WTC11 (cell line): ENCODE data around the gene RIN2. TPM values are rescaled to one million over a fixed set of nuclear protein-coding genes. Genes with fewer than 3 reads are reported as not detected.

Experiments used
- ATAC-seq: fragments of 200-7000 bp; cut with Tn5 transposase; 2 replicates; pipeline ENCODE4 v1.10.0; 2021; ENCODE audit warnings: mild to moderate bottlenecking, moderate library complexity
- CTCF ChIA-PET: fragments of 300-600 bp; sonication (Branson Sonifier 250); formaldehyde crosslinking; loops from one replicate; lab custom pipeline; 2021; ENCODE audit warnings: antibody characterized with exemption; lab: Charles Lee
- POLR2A ChIA-PET: fragments of 350-600 bp; sonication (Branson Sonifier 250); formaldehyde crosslinking; loops from one replicate; lab custom pipeline; 2021; ENCODE audit warnings: antibody characterized with exemption; lab: Charles Lee
- DNase-seq: peaks from one replicate; pipeline ENCODE4 v3.0.0; 2021; ENCODE audit warnings: low spot score
- H3K27ac Mint-ChIP-seq: 2 replicates; pipeline ENCODE4 v1.8.0; 2021; ENCODE audit warnings: mixed read lengths
- H3K27me3 Mint-ChIP-seq: 2 replicates; pipeline ENCODE4 v1.8.0; 2021; ENCODE audit warnings: low read depth, mild to moderate bottlenecking, moderate library complexity, mixed read lengths
- H3K36me3 Mint-ChIP-seq: 2 replicates; pipeline ENCODE4 v1.8.0; 2021; ENCODE audit warnings: mixed read lengths
- H3K4me1 Mint-ChIP-seq: 2 replicates; pipeline ENCODE4 v1.8.0; 2022; ENCODE audit warnings: mixed read lengths
- H3K4me3 Mint-ChIP-seq: 2 replicates; pipeline ENCODE4 v1.8.0; 2021; ENCODE audit warnings: mild to moderate bottlenecking, moderate library complexity, mixed read lengths
- H3K9me3 Mint-ChIP-seq: 2 replicates; pipeline ENCODE4 v1.8.0; 2021; ENCODE audit warnings: mixed read lengths
- HMGA2 ChIP-seq: fragments of 250-450 bp; sonication (Bioruptor Pico); IDR thresholded peaks from 2 replicates; pipeline ENCODE4 v1.4.0; 2021; ENCODE audit warnings: mild to moderate bottlenecking, moderate library complexity
- JAZF1 ChIP-seq: fragments of 250-450 bp; sonication (Bioruptor Pico); IDR thresholded peaks from 2 replicates; pipeline ENCODE4 v1.9.0; 2021; ENCODE audit warnings: moderate library complexity, mild to moderate bottlenecking, inconsistent platforms
- NFATC4 ChIP-seq: fragments of 250-450 bp; sonication (Bioruptor Pico); IDR thresholded peaks from 2 replicates; pipeline ENCODE4 v1.9.0; 2021; ENCODE audit warnings: mild to moderate bottlenecking
- NFE2L1 ChIP-seq: sonication (generic); formaldehyde crosslinking; IDR thresholded peaks from 2 replicates; pipeline ENCODE4 v1.8.1; 2023; ENCODE audit warnings: missing genetic modification reagents
- PRRX2 ChIP-seq: fragments of 250-450 bp; sonication (Bioruptor Pico); IDR thresholded peaks from 2 replicates; pipeline ENCODE4 v1.8.0; 2021; ENCODE audit warnings: mild to moderate bottlenecking
- SMAD4 ChIP-seq: sonication (generic); formaldehyde crosslinking; IDR thresholded peaks from 2 replicates; pipeline ENCODE4 v1.8.0; 2022; ENCODE audit warnings: mild to moderate bottlenecking, missing genetic modification reagents
- TEAD1 ChIP-seq: sonication (generic); formaldehyde crosslinking; IDR thresholded peaks from 2 replicates; pipeline ENCODE4 v1.8.0; 2022; ENCODE audit warnings: mild to moderate bottlenecking, missing genetic modification reagents
- ZNF232 ChIP-seq: sonication (generic); formaldehyde crosslinking; IDR thresholded peaks from 2 replicates; pipeline ENCODE4 v1.8.0; 2022; ENCODE audit warnings: mild to moderate bottlenecking, missing genetic modification reagents
- ZNF416 ChIP-seq: fragments of 250-450 bp; sonication (Bioruptor Pico); IDR thresholded peaks from 2 replicates; pipeline ENCODE4 v1.9.0; 2021; ENCODE audit warnings: mild to moderate bottlenecking, inconsistent platforms
- ZNF423 ChIP-seq: fragments of 250-450 bp; sonication (Bioruptor Pico); IDR thresholded peaks from 2 replicates; pipeline ENCODE4 v2.1.2; 2022; ENCODE audit warnings: mild to moderate bottlenecking, moderate library complexity
- total RNA-seq: library from RNA; stranded (reverse); gene quantifications from 3 replicates; pipeline ENCODE4 v1.2.3, GENCODE V29; 2021
- TF ChIP-seq, protein P1 (sequence below): sonication (generic); formaldehyde crosslinking; IDR thresholded peaks from 2 replicates; pipeline ENCODE4 v1.8.0; 2022; ENCODE audit warnings: missing genetic modification reagents
- TF ChIP-seq, protein P2 (sequence below): sonication (generic); formaldehyde crosslinking; IDR thresholded peaks from 2 replicates; pipeline ENCODE4 v1.8.0; 2023; ENCODE audit warnings: missing genetic modification reagents
- TF ChIP-seq, protein P3 (sequence below): fragments of 250-450 bp; sonication (Bioruptor Pico); IDR thresholded peaks from 2 replicates; pipeline ENCODE4 v1.9.0; 2021; ENCODE audit warnings: mild to moderate bottlenecking
- TF ChIP-seq, protein P4 (sequence below): sonication (generic); formaldehyde crosslinking; IDR thresholded peaks from 2 replicates; pipeline ENCODE4 v1.8.1; 2023; ENCODE audit warnings: mild to moderate bottlenecking, missing genetic modification reagents, moderate library complexity
- TF ChIP-seq, protein P5 (sequence below): sonication (generic); formaldehyde crosslinking; IDR thresholded peaks from 2 replicates; pipeline ENCODE4 v1.8.1; 2022; ENCODE audit warnings: missing genetic modification reagents, borderline replicate concordance
- TF ChIP-seq, protein P6 (sequence below): sonication (generic); formaldehyde crosslinking; IDR thresholded peaks from 2 replicates; pipeline ENCODE4 v1.8.0; 2022; ENCODE audit warnings: mild to moderate bottlenecking, missing genetic modification reagents
- TF ChIP-seq, protein P7 (sequence below): sonication (generic); formaldehyde crosslinking; IDR thresholded peaks from 2 replicates; pipeline ENCODE4 v1.8.1; 2022; ENCODE audit warnings: low read depth, mild to moderate bottlenecking, moderate library complexity, missing genetic modification reagents, borderline replicate concordance
- TF ChIP-seq, protein P8 (sequence below): sonication (generic); formaldehyde crosslinking; IDR thresholded peaks from 2 replicates; pipeline ENCODE4 v1.8.1; 2023; ENCODE audit warnings: mild to moderate bottlenecking, missing genetic modification reagents, moderate library complexity
- TF ChIP-seq, protein P9 (sequence below): fragments of 250-450 bp; sonication (Bioruptor Pico); IDR thresholded peaks from 2 replicates; pipeline ENCODE4 v1.9.0; 2021; ENCODE audit warnings: moderate library complexity, mild to moderate bottlenecking, inconsistent platforms, borderline replicate concordance

The RIN2 gene
- total RNA-seq, 1 experiment from 2014 or later = 4.3 TPM

DNA sequence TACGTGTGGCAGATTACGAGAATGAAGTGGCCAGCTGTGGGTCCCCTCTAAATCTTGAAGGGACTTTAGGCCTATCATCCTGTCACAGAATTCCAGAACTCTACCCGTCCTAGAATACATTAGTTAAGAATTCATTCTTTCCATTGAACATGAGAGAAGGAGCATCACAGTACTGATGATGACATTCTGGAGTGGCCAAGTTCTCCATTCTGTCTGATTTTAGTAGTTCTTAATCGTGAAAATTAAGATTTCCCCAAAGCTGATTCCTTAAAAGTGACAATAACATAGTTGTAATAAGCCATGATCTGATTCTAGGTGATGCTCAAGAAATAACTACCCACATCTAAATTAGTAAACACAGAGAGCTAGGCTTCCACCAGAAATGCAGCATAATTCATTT lies 35.0 kb upstream of the RIN2 start:
- CTCF ChIA-PET = interaction anchor here (1.2 kb wide), 1 partner anchor 30 kb away, joined by 4 read pairs; no protein-coding TSS in a partner anchor

DNA sequence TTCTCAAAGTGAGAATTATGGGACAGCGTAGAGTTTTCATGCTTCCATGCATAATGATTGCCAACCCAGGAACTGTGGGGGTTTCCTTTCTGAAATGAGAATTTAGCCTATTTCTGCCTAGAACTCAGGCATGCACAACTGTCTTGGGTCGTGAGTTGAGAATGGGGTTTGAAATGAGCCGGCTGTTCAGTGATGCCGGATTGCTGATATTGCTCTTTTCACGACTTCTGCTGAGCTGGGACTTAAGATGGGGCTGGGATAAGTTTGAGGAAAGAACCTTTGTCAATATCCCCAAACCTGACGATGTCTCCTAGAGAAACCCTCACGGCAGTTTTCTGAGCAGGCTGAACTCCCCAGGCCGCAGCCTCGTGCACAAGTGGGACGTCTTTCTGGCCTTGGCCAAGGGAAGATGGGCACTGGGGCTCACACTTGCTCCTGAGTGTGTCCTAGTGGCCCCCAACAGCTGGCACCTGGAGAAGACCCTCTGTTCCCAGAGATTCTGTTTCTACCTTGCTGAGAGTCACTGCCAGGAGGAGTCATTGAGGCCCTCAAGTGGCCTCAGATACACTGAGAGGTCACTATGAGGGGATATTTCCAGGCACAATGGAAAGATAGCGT lies 34.1 kb upstream of the RIN2 start:
- Mint-ChIP-seq H3K4me1 (no peaks in the 10 kb centered on the region), H3K9me3 (no peaks in the 10 kb centered on the region; the same call in 1 of the 2 replicates), H3K36me3 (no peaks in the 10 kb centered on the region), H3K27ac (no peak overlapping the region), H3K27me3 (no peaks in the 10 kb centered on the region), H3K4me3 (no peak overlapping the region)
- no peak for DNase-seq
- ChIA-PET POLR2A (no interaction called here), CTCF (interaction anchor here (1.2 kb wide), 1 partner anchor 31 kb away, joined by 4 read pairs; no protein-coding TSS in a partner anchor)
- no peak for ATAC-seq
- TF ChIP-seq, protein P1, sequence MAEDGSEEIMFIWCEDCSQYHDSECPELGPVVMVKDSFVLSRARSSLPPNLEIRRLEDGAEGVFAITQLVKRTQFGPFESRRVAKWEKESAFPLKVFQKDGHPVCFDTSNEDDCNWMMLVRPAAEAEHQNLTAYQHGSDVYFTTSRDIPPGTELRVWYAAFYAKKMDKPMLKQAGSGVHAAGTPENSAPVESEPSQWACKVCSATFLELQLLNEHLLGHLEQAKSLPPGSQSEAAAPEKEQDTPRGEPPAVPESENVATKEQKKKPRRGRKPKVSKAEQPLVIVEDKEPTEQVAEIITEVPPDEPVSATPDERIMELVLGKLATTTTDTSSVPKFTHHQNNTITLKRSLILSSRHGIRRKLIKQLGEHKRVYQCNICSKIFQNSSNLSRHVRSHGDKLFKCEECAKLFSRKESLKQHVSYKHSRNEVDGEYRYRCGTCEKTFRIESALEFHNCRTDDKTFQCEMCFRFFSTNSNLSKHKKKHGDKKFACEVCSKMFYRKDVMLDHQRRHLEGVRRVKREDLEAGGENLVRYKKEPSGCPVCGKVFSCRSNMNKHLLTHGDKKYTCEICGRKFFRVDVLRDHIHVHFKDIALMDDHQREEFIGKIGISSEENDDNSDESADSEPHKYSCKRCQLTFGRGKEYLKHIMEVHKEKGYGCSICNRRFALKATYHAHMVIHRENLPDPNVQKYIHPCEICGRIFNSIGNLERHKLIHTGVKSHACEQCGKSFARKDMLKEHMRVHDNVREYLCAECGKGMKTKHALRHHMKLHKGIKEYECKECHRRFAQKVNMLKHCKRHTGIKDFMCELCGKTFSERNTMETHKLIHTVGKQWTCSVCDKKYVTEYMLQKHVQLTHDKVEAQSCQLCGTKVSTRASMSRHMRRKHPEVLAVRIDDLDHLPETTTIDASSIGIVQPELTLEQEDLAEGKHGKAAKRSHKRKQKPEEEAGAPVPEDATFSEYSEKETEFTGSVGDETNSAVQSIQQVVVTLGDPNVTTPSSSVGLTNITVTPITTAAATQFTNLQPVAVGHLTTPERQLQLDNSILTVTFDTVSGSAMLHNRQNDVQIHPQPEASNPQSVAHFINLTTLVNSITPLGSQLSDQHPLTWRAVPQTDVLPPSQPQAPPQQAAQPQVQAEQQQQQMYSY = no peak
- TF ChIP-seq SMAD4 (CRISPR knock-in tag) = no peak
- no peak for TF ChIP-seq PRRX2 (CRISPR knock-in tag)
- TF ChIP-seq, protein P2, sequence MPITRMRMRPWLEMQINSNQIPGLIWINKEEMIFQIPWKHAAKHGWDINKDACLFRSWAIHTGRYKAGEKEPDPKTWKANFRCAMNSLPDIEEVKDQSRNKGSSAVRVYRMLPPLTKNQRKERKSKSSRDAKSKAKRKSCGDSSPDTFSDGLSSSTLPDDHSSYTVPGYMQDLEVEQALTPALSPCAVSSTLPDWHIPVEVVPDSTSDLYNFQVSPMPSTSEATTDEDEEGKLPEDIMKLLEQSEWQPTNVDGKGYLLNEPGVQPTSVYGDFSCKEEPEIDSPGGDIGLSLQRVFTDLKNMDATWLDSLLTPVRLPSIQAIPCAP (CRISPR knock-in tag) = no peak
- TF ChIP-seq NFE2L1 = no peak
- no peak for TF ChIP-seq ZNF423 (CRISPR knock-in tag)
- TF ChIP-seq ZNF416 (CRISPR knock-in tag) = no peak
- TF ChIP-seq, protein P3, sequence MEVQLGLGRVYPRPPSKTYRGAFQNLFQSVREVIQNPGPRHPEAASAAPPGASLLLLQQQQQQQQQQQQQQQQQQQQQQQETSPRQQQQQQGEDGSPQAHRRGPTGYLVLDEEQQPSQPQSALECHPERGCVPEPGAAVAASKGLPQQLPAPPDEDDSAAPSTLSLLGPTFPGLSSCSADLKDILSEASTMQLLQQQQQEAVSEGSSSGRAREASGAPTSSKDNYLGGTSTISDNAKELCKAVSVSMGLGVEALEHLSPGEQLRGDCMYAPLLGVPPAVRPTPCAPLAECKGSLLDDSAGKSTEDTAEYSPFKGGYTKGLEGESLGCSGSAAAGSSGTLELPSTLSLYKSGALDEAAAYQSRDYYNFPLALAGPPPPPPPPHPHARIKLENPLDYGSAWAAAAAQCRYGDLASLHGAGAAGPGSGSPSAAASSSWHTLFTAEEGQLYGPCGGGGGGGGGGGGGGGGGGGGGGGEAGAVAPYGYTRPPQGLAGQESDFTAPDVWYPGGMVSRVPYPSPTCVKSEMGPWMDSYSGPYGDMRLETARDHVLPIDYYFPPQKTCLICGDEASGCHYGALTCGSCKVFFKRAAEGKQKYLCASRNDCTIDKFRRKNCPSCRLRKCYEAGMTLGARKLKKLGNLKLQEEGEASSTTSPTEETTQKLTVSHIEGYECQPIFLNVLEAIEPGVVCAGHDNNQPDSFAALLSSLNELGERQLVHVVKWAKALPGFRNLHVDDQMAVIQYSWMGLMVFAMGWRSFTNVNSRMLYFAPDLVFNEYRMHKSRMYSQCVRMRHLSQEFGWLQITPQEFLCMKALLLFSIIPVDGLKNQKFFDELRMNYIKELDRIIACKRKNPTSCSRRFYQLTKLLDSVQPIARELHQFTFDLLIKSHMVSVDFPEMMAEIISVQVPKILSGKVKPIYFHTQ (CRISPR knock-in tag) = no peak
- no peak for TF ChIP-seq ZNF232 (CRISPR knock-in tag)
- TF ChIP-seq, protein P4, sequence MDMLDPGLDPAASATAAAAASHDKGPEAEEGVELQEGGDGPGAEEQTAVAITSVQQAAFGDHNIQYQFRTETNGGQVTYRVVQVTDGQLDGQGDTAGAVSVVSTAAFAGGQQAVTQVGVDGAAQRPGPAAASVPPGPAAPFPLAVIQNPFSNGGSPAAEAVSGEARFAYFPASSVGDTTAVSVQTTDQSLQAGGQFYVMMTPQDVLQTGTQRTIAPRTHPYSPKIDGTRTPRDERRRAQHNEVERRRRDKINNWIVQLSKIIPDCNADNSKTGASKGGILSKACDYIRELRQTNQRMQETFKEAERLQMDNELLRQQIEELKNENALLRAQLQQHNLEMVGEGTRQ (CRISPR knock-in tag) = no peak
- TF ChIP-seq, protein P5, sequence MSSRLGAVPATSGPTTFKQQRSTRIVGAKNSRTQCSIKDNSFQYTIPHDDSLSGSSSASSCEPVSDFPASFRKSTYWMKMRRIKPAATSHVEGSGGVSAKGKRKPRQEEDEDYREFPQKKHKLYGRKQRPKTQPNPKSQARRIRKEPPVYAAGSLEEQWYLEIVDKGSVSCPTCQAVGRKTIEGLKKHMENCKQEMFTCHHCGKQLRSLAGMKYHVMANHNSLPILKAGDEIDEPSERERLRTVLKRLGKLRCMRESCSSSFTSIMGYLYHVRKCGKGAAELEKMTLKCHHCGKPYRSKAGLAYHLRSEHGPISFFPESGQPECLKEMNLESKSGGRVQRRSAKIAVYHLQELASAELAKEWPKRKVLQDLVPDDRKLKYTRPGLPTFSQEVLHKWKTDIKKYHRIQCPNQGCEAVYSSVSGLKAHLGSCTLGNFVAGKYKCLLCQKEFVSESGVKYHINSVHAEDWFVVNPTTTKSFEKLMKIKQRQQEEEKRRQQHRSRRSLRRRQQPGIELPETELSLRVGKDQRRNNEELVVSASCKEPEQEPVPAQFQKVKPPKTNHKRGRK (CRISPR knock-in tag) = no peak
- no peak for TF ChIP-seq JAZF1 (CRISPR knock-in tag)
- TF ChIP-seq TEAD1 (CRISPR knock-in tag) = no peak
- TF ChIP-seq NFATC4 (CRISPR knock-in tag) = no peak

More for the DNA sequence above, 35.0 kb upstream of the RIN2 start:
- POLR2A ChIA-PET = no interaction called here
- H3K9me3 Mint-ChIP-seq = no peaks in the 10 kb centered on the region; the same call in 1 of the 2 replicates
- H3K27me3 Mint-ChIP-seq = no peaks in the 10 kb centered on the region
- DNase-seq (no peak), ATAC-seq (no peak)
- H3K27ac Mint-ChIP-seq = no peak overlapping the region
- TF ChIP-seq, protein P6, sequence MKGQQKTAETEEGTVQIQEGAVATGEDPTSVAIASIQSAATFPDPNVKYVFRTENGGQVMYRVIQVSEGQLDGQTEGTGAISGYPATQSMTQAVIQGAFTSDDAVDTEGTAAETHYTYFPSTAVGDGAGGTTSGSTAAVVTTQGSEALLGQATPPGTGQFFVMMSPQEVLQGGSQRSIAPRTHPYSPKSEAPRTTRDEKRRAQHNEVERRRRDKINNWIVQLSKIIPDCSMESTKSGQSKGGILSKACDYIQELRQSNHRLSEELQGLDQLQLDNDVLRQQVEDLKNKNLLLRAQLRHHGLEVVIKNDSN (CRISPR knock-in tag) = no peak
- TF ChIP-seq, protein P7, sequence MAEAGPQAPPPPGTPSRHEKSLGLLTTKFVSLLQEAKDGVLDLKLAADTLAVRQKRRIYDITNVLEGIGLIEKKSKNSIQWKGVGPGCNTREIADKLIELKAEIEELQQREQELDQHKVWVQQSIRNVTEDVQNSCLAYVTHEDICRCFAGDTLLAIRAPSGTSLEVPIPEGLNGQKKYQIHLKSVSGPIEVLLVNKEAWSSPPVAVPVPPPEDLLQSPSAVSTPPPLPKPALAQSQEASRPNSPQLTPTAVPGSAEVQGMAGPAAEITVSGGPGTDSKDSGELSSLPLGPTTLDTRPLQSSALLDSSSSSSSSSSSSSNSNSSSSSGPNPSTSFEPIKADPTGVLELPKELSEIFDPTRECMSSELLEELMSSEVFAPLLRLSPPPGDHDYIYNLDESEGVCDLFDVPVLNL = no peak
- TF ChIP-seq HMGA2 (no peak), JAZF1 (CRISPR knock-in tag) (no peak)
- TF ChIP-seq, protein P8, sequence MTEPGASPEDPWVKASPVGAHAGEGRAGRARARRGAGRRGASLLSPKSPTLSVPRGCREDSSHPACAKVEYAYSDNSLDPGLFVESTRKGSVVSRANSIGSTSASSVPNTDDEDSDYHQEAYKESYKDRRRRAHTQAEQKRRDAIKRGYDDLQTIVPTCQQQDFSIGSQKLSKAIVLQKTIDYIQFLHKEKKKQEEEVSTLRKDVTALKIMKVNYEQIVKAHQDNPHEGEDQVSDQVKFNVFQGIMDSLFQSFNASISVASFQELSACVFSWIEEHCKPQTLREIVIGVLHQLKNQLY (CRISPR knock-in tag) = no peak
- TF ChIP-seq, protein P9, sequence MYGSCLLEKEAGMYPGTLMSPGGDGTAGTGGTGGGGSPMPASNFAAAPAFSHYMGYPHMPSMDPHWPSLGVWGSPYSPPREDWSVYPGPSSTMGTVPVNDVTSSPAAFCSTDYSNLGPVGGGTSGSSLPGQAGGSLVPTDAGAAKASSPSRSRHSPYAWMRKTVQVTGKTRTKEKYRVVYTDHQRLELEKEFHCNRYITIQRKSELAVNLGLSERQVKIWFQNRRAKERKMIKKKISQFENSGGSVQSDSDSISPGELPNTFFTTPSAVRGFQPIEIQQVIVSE = no peak
- TF ChIP-seq, all 79 proteins: peak for 0
- no peaks in the 10 kb centered on the region for H3K4me1 Mint-ChIP-seq
- H3K36me3 Mint-ChIP-seq = no peaks in the 10 kb centered on the region
- H3K4me3 Mint-ChIP-seq = no peak overlapping the region
